DMS79 treated with DMSO at 0.1 percent for 48 hours (cell line): ENCODE results near the gene CRYZL1.

ENCODE experiments used
- DNase-seq: peaks from one replicate; lab custom pipeline; 2025; lab: John Stamatoyannopoulos, UW

The CRYZL1 gene

GRCh38 chr21:33541105-33541711 is 100.3 kb downstream of the CRYZL1 start:
- DNase-seq: peak; percentile 33

- no peak for DNase-seq
These were observed 100.8 kb downstream of the CRYZL1 start for GRCh38 chr21:33540711-33541104.

- no peak for DNase-seq
These were observed 101.9 kb downstream of the CRYZL1 start for GRCh38 chr21:33539616-33540015.
